AG09319 (cell line): ENCODE results near the gene PSMD13.

ENCODE experiments used
- DNase-seq: peaks from one replicate; pipeline ENCODE4 v3.0.0-alpha.2; 2010; ENCODE audit warnings: low read depth; ENCODE audit errors: extremely low read depth
- CTCF ChIP-seq: IDR thresholded peaks from 2 replicates; pipeline ENCODE4 v1.5.1; 2011; ENCODE audit warnings: low read depth, mild to moderate bottlenecking, inconsistent platforms, low read length, moderate library complexity

Gene PSMD13

GRCh38 chr11:280706-281485 is 44.1 kb downstream of the PSMD13 start:
- TF ChIP-seq CTCF, result no peak
- DNase-seq, result no peak

- no peak for TF ChIP-seq CTCF
- DNase-seq, result no peak
Measured at GRCh38 chr11:281486-282161, 44.8 kb downstream of the PSMD13 start.

GRCh38 chr11:282171-282570 is 45.4 kb downstream of the PSMD13 start:
- no peak for DNase-seq
- TF ChIP-seq CTCF, result no peak

GRCh38 chr11:282630-283360 is 46.0 kb downstream of the PSMD13 start:
- DNase-seq, result no peak

GRCh38 chr11:283405-284104 is 46.8 kb downstream of the PSMD13 start:
- DNase-seq, result no peak

More at GRCh38 chr11:282630-283360, 46.0 kb downstream of the PSMD13 start:
- TF ChIP-seq CTCF, result no peak

More at GRCh38 chr11:283405-284104, 46.8 kb downstream of the PSMD13 start:
- TF ChIP-seq CTCF, result no peak
